ENCODE data around the gene ANO2.

The ANO2 gene

DNA sequence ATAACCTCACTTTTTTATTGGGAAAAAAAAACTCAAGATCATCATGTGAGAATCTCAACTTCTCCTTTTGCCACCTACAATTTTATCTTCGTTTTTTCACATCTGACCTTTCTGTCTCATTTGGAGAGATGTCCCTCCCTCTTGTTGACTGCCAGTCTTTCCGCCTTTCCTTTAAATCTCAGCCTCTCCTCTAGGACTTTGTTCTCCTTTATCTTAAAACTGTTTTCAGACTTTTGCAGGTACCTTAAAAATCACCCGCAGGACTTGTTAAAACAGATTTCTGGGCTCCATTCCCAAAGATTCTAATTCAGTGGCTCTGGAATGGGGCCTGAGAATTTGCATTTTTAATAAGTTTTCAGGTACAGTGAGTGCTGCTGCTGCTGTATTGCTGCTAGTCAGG, 289.9 kb downstream of the ANO2 start:
- no peak for DNase-seq

DNA sequence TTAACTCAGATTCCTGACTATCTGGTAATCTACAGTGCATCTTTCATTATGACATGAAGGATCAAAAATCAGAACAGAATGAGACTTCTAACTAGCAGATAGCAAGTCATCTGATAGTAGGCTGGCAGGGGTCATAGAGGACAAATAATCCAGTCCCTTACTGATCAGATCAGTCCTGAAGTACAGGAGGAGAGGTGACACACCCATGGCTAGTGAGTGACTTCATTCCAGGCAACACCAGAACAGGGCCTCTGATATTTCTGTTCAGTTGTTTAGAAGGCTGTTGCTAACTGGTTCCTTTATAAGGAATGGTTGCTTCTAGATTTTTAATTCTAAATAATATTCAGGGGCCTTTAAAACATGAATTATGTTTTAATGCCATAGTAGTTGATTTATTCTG, 291.0 kb downstream of the ANO2 start:
- no peak for DNase-seq

DNA sequence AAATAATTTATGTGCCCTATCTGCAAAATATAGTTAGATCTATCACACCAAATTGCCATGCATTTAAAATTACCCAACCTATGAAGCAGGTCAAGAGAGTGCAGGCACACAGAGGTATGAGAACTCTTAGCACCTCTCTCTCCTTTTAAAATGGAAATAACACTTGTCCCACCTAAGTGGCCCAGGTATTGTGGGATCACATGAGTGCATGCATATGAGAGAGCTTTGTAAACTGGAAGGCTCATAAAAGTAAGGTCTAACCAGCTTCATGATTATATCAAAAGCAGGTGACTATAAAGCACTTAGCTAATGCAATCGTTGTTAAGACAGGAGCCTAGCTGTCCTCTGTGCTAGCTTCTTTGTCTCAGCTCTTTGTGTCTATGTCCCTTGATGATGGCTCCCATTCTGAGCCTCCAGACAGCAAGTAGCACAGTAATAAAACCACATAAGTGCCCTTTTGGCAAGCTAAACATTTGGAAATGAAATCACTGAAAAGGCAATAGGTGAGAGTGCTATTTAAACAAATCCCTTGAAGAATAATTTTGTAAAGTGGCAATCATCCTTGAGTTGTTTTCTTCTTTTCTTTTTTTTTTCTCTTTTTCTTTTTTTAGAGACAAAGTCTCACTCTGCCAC, 294.1 kb downstream of the ANO2 start:
- DNase-seq: no peak

DNA sequence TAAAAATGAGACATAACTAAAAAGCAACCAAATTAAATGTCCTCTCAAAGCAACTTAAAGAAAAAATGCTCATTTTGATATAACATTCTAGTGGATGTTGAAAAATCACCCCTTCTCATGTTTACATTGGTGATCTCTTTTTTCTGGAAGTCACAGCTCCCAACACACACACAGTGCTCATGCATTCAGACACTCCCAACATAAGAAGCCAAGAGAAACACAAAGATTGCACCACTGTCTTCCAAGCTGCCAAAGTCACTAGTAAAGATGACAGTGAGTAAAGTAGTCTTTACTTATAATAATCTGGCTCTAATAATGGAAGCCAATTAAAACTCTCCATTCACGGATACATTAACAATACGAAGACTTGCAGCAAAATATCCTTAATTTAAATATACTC, 294.8 kb downstream of the ANO2 start:
- no peak for DNase-seq

DNA sequence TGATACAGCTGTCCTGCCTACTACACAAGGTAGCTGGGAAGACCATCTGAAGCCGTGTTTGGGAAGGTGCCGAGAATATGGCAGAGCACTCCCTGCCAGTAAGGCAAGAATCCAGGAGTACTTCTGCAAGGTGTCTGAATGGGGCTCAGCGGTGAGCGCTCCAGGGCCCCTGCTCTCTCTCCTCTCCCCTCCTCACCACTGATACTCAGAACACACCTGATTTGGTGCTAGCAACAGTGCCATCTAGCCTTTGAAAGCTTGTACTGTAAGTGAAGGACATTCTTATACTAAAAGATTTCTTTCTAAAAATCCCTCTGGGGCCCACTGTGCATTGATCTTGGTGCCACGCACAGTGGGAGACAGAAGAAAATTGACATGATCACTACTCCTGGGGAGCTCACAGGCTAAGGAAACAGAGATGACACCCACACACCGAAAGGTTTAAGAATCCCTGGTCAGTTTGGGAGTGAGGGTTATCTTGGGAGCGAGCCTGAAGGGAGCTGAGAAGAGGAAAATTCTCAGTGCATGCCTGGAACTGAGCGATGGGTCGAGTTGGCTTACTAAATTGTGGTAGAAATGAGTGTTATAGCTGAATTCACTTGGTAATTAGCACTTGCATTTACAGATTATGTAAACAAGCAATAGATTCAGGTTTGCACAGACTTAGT, 296.2 kb downstream of the ANO2 start:
- DNase-seq: no peak

DNA sequence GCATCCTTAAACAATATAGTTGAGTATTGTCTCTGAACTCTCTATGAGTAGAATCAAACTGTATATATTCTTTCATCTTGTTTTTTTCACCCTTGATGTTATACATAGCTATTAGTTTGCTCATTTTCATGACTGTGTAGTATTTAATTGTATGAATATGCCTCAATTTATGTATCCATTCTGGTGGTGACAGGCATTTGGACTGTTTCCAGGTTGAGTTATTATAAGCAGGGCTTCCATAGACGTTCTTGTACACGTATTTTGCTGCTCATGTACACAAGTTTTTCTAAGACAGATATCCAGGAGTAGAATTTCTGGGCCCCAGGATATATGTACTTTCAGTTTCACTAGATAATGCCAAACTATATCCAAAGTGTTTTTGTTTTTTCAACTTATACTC, 301.8 kb downstream of the ANO2 start:
- no peak for DNase-seq

DNA sequence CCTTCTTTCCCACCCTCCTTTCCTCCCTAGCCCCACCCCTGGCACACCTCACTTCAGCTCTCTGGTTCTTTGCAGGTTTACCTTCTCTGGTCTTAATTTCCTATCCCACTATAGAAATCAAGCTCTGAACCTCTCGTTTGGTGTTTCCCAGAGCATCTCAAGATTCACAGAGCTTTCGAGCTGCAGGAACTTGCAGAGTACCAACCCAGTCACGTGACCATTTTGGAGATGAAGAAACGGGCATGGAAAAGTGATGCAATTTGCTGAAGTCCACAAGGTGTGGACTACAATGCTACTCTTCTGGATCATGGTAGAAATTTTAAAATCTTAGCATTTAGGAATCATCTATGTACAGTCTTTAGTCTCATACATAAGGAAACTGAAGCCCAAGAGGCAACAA, 307.4 kb downstream of the ANO2 start:
- no peak for DNase-seq

DNA sequence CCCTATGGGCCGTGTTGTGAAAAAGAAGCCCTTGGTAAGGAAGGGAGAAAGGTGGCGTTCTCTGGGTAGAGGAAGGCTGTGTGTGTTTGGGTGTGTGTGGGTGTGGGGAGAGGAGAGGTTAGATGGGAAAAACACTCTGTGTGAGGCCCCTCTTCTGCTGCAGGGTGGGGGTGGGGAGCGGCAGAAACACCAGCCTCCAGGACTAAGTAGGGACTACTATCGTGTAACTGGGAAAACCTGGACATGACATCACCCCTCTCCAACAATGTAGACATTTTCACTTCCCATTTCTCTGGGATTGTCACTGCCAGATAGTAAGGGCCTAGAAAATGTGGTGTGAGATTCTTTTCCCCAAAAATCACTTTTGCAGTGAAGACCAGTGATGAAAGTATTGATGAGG, 308.2 kb downstream of the ANO2 start:
- DNase-seq: no peak

DNA sequence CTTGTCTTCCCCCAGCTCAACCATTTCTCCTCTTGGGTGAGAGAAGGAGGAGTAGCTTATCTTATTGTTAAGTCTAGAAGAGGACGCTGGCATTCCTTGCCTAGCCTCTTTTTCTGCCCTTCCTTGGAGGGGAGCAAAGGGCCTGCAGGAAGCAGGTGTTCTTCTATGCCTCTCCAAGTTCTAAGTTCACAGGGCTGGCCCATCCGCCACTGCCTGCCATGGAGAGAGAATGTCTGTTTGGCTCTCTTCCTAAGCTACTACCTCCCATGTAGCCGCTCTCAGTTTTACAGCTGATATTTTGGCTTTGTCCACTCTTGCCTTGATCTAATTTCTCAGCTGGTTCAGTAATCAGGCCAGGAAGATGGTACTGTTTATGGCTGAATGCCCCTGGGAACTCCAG, 312.0 kb downstream of the ANO2 start:
- no peak for DNase-seq

DNA sequence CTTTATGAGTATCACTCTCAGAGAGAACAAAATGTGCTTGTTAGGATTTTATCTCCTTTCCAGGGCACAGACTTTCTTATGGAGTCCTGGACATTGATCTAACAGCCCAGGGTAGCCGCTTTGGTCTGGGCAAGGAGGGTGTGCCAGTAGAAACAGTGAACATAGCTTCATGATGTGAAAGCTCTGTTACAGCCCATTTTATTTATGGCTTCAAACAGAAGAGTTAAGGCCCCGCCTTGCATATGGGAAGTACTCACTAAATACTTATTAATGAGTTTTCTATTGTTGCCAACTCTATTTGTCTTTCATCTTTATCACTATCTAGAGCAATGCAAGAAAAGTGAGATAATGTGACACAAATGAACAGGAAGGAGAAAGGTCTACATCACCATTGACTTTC, 312.6 kb downstream of the ANO2 start:
- no peak for DNase-seq

DNA sequence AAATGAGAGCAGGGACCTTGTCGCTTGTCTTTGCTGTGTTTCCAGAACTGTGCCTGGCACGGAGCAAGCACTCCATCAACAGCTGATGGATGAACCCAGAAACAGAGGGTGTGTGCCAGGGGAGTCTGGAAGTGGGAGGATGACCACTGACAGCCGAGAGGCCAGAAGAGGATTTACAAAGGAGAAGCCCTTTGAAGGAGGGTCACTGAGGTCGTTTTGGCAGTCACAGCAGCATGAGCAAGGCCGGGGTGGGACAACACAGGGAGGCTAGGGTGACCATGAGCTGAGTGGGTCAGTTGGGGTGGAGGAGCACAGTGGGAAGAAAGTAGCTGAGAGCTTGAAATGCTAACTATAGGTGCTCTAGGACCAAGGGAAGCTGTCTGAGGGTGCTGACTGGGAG, 313.6 kb downstream of the ANO2 start:
- DNase-seq: no peak

DNA sequence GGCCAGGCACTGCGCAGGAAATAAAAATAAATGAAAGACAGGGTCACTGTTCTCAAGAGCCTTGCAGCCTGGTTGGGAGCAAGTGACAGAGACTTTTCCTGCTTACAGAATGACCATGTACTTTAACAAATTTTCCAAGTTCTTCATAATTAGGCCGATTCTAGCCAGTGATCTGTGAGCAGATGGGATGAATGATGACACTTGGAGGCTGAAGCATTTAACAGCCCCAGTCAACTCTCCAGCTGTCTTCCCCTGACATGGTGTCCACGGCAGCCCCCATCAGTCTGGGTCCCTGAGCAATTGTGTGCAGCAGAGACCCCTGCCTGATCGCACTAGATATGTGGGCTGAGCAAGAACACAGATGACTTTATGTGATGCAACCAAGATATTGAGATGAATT, 314.3 kb downstream of the ANO2 start:
- no peak for DNase-seq

DNA sequence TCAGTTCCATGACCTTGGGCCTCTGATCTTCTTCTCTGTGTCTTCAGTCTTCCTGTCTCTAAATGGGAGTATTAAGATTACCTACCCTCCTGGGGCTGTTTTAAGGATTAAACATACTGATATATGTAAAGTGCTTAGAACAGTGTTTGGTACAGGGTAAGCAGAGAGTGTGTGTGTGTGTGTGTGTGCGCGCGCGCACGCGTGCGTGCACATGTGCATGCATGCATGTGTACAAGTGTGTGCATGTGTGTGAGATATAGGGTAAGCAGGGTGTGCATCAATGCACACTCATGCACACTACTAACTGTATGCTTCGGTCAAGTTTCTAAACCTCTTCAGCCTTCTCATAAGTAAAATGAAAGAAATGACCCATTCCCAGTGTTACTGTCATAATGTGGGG, 316.6 kb downstream of the ANO2 start:
- no peak for DNase-seq

DNA sequence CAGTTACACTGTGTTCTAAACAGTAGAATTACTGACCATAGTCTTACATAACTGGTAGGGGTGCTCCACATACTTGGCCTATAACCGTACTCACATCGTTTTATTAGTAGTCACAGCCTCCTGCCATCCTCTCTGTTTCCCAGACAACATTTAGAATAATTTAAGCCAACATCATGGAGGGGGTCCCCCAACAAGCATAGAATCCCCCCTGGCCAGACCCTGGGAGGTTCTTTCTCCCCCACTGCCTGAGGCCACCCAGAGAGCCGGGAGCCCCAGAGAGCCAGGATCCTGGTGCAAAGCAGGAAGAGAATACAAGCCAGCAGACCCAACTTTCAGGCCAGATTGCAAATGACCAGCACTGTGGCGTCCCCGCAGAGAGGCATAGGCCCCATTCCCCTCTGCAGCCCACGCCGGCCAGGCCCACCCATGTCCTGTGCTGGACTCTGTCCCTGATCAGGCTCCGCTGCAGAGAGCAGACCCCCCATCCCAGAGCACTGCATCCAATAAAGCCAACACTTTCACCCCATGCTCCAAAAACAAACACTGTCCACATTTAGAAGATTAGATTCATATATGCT, 317.9 kb downstream of the ANO2 start:
- DNase-seq: no peak

DNA sequence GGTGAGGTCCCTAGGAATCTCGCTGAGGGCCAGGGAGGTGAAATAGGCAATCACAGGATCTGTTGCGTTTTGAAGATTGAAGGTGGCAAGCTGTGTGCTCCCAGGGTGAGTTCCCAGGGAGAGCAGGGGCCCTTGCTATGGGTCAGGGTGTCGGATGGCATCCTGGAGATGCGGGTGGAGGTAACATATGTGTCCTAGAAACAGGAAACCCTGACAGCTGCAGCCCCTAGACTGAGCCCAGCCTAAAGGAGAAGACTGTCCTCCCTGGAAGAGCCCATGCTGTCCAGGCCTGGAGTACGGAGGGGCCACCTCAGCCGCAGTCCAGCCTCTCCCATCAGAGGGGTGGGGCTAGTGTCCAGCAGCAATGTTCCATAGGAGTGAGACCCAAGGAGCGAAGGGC, 318.9 kb downstream of the ANO2 start:
- no peak for DNase-seq

DNA sequence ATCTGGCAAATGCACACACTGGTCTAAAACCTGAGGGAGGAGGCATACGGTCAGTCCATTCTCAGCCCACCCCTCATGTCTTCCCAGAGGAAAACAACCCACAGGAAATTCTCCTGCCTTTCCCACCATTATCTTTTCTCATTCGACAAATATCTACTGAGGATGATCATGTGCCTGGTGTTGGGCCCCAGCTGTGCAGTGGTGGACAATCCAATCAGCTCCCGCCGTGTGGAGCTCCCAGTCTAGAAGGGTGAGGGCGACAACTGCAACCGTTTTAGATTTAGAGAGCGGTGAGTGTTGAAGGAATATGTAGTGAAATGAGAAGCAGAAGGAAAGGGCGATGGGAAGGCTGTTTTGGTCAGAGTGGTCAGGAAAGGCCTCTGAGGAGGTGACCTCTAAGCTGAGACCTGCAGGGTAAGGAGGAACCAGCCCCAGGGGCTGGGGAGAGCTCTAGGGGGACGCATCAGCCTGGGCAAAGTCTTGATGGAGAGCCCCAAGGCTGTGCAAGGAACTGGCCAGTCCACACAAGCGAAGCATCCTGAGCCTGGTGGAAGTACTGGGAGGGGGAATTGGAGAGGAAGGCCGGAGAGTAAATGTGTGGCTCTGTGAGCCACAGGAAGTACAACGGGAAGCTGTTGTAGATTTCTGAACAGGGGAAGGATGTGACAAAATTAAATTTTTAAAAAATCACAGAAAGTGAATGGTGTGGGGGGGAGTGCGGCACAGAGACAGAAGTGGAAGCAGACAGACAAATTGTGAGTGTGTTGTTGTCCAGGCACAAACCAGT, 320.4 kb downstream of the ANO2 start:
- no peak for DNase-seq

DNA sequence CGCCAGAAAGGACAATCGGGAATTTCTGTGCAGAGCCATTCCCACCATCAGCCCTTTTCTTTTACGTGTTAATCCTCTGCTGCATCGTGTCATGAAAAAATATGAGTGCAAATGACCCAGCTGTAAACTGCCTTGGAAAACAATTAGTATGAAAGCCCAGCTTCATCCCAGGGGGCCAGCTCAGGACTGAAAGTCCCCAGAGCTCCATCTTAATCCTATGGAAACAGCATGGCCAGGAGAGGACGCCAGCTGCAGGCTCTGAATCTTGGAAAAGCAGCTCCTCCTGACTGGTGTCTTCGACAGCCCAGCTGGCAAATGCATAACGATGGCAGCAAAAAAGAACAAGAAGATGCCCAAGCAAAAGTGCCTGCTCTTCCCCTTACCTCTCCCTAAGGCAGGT, 321.6 kb downstream of the ANO2 start:
- DNase-seq: no peak

DNA sequence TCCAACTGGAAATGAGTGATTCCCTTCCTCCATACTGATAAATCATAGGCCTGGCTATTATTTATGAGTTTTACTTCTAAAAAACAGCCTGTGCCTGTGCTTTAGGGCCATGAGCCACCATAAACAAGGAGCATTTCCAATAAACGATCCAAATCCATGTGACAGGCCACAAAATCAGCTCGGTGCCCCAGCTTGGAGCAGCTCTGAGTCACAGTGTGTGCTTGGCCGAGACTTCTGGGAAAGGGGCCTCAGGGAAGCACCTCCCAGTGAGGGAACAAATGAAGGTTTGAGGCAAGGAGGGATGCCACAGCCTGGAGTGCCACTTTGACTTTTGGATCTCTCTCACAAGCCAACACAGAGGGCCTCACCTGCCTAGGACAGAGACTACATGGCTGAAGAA, 322.8 kb downstream of the ANO2 start:
- no peak for DNase-seq

DNA sequence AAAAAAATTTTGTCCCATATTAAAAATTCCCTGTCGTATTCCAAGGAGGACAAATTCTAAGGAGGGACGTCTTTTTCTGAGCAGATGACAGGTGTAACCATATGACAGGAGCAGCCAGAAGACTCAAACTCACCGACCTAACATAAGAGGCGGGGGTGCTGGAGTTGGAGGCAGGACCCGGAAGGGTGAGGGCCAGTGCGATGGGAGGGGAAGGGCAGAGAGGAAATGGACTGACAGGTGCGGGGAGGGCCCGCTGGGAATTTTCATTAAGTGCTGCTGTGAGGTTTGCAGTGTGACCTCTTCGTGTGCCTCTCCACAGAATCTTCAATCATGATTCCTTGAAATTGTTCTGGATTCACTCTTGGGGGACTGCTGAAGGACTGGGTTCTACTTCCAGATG, 323.7 kb downstream of the ANO2 start:
- no peak for DNase-seq

DNA sequence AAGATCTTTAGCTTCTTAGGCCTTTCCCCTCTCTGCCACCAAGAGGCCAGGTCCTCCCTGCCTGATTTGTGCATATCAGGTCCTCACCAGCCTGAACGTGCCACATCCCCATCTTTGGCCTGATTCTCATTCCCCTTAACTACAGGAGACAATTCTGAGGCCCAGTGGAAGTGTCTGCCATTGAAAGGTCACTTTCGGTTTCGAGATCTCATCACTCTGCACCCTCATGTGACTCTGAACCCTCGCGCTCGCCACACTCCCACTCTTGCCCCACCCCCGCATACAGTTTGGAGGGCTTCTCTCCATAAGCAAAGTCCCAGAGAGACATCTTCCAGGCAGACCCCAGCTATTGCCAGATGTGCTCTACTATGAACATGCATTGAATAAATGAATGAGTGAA, 324.2 kb downstream of the ANO2 start:
- DNase-seq: no peak

DNA sequence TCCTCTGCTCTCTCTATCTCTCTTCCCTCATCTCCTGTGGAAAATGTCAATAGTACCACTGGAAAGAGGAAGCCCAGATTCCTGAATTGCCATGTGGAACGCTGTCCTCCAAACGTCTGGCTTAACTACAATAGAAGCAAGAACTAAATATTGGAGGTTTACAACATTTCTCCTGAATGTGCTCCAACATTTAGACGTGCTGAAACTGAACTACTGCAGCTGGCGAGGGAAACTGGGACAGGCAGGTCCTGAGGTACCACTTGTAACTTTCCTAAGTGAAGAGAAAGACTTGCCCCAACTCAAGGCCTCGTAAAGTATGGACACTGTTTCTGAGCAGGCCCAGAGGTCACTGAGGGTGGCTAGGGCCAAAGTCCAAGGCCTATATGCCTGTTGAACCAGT, 325.4 kb downstream of the ANO2 start:
- no peak for DNase-seq

DNA sequence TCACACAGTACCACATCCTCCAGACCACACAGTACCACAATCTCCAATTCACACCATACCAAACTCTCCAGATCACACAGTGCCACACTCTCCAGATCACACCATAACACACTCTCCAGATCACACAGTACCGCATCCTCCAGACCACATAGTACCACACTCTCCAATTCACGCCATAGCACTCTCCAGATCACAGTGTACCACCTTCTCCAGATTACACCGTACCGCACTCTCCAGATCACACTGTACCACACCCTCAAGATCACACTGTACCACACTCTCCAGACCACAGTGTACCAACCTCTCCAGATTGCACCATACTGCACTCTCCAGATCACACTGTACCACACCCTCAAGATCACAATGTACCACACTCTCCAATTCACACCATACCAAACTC, 328.2 kb downstream of the ANO2 start:
- no peak for DNase-seq

DNA sequence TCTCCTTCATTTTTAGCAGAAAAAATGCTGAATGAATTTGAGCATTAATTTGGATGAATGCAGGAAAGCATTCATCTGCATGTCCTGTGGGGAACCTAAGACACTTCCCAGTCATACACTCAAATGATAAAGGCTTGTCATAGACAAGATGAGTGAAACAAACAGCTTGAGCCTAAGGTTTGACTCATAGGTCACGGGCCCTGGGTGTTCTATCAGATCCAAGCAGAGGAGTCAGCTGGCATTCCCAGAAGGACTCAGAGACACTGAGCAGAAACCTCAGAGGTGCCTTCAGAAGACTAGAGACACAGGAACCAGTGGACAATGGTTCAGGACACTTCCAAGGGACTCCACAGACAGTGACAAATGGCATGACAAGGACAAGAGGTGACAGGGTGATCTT, 329.3 kb downstream of the ANO2 start:
- no peak for DNase-seq

DNA sequence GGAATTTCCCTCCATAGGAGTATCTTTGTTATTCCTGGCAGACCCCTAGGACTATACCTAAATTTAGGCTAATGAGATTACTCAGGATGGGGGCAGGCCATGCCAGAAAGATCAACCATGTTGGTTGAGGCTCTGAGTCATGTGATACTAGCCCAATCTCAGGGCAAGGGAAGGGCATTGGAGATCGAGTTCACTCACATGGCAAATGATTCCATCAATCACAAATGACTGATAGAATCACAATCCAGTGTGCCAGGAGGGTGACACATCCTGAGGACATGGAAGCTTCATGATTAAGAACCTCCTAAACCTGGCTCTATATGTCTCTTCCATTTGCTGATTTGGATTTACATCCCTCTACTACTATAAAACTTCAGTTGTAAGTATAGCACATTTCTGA, 330.8 kb downstream of the ANO2 start:
- no peak for DNase-seq
